Effector memory CD8-positive, alpha-beta T cell (primary cell): Measurements from ENCODE around the gene LDHAL6A.

Experiments used
- ATAC-seq: fragments of 150-1000 bp; cut with Tn5 transposase; replicated peaks from 2 replicates; pipeline ENCODE4 v1.10.0; 2021; ENCODE audit warnings: mild to moderate bottlenecking, moderate library complexity
- DNase-seq, 3 experiments: peaks; one replicate each; pipeline ENCODE4 v3.0.0; 2021
- H3K27ac Mint-ChIP-seq, 2 donors: one replicate each; pipeline ENCODE4 v1.8.0; 2022; ENCODE audit warnings: mild to moderate bottlenecking in 2 of 2, mixed read lengths in 2 of 2, moderate library complexity in 2 of 2
- H3K27me3 Mint-ChIP-seq, 2 donors: one replicate each; pipeline ENCODE4 v1.8.0; 2022; ENCODE audit warnings: mixed read lengths in 2 of 2
- H3K36me3 Mint-ChIP-seq: one replicate; pipeline ENCODE4 v1.8.0; 2022; ENCODE audit warnings: mild to moderate bottlenecking, moderate library complexity, mixed read lengths; ENCODE audit not compliant: insufficient read depth
- H3K4me1 Mint-ChIP-seq, 2 donors: one replicate each; pipeline ENCODE4 v1.8.0; 2022; ENCODE audit warnings: low read depth in 2 of 2, mixed read lengths in 2 of 2
- H3K4me3 Mint-ChIP-seq, 2 donors: one replicate each; pipeline ENCODE4 v1.8.0; 2022; ENCODE audit warnings: mild to moderate bottlenecking in 2 of 2, mixed read lengths in 2 of 2, moderate library complexity in 2 of 2
- H3K9me3 Mint-ChIP-seq, 2 donors: one replicate each; pipeline ENCODE4 v1.8.0; 2022; ENCODE audit warnings: mixed read lengths in 2 of 2

LDHAL6A gene

DNA sequence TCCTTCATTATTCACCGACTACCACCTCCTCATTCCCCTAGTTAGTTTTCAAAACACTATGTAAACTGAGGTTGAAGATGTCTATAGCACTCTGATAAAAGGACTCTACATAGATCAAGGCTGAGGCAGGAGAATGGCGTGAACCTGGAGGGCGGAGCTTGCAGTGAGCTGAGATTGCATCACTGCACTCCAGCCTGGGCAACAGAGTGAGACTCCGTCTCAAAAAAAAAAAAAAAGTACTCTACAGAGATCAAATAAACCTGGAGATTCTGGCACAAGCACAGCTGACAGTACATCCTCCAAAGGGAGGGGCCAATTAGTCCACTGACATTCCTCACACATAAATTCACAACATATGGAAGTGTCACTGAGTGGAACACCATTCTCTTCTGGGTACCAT lies 40.0 kb downstream of the LDHAL6A start:
- Mint-ChIP-seq H3K9me3 (no peaks in the 10 kb centered on the region), H3K4me1 (peaks cover 2 to 15% of the 10 kb centered on the region in 2 donors), H3K27ac (peak overlapping the region; percentile 36 to 75), H3K4me3 (no peak overlapping the region), H3K36me3 (peaks cover 81% of the 10 kb centered on the region), H3K27me3 (no peaks in the 10 kb centered on the region)
- ATAC-seq (no peak), DNase-seq (no peak)

DNA sequence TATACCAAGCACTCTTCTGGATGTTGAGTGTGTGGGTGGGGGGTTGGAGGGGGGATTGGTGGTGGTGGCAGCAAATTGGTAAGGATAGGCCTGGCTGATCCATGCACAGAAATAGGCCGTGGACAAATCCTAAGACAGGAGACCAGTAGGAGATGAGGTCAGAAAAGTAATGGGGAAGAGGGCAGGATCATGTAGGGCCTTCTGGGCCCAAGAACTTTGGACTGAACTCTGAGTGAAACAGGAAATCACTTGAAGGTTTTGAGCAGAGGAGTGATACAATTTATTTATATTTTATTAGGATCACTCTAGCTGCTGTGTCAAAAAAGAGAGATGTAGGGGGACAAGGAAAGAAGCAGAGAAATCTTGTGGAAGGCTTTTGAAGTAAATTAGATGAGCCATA lies 42.4 kb downstream of the LDHAL6A start:
- peak overlapping the region; percentile 4 to 22 for H3K27ac Mint-ChIP-seq
- DNase-seq, result no peak
- H3K27me3 Mint-ChIP-seq, result no peaks in the 10 kb centered on the region

DNA sequence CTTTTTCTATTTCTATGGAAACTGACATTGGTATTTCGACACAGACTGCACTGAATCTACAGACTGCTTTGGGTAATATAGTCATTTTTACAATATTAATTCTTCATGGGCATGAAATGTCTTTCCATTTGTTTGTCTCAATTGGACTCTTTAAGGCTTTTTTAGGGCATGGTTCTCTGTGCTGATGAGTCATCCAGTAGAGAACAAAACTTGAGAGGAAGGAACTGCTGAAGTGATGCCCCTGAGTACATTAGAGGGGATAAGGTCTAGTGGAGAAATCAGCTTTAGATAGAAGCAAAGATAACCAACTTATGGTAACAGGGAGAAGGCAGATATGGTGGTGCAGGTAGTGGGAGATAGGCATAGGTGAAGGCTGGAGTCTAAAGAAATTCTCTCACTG lies 46.0 kb downstream of the LDHAL6A start:
- Mint-ChIP-seq H3K27ac (peak overlapping the region in 1 of 2 donors; percentile 44), H3K4me1 (peaks cover 2 to 6% of the 10 kb centered on the region in 2 donors), H3K9me3 (no peaks in the 10 kb centered on the region), H3K36me3 (peaks cover 84% of the 10 kb centered on the region), H3K27me3 (no peaks in the 10 kb centered on the region), H3K4me3 (no peak overlapping the region)
- ATAC-seq (no peak), DNase-seq (no peak)

More for the DNA sequence above, 42.4 kb downstream of the LDHAL6A start:
- Mint-ChIP-seq H3K4me3 (no peak overlapping the region), H3K9me3 (no peaks in the 10 kb centered on the region), H3K4me1 (peaks cover 2 to 10% of the 10 kb centered on the region in 2 donors), H3K36me3 (peaks cover 81% of the 10 kb centered on the region)
- ATAC-seq, result no peak

DNA sequence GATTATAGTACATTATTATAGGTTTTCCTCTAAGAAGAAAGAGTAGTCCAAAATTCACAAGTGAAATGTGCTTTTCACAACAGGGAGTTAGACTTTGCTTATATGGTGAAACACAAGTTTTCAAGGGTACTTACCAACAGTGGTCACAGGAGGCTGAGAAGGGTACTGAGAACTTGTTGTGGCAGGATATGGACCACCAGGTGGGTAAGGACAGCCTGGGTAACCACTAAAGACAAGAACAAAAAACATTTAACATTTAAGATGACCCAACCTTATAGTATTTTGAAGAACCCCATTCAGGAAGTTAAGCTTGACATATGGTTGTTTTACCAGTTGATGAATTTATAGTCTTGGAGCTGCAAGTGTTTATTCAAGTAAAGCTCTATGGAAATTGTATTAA lies 46.7 kb downstream of the LDHAL6A start:
- DNase-seq (no peak), ATAC-seq (no peak)
- H3K27me3 Mint-ChIP-seq, result no peaks in the 10 kb centered on the region
- peaks cover 86% of the 10 kb centered on the region for H3K36me3 Mint-ChIP-seq
- H3K9me3 Mint-ChIP-seq, result no peaks in the 10 kb centered on the region
- H3K4me3 Mint-ChIP-seq, result no peak overlapping the region
- H3K4me1 Mint-ChIP-seq, result peaks cover 2 to 6% of the 10 kb centered on the region in 2 donors
- H3K27ac Mint-ChIP-seq, result no peak overlapping the region

DNA sequence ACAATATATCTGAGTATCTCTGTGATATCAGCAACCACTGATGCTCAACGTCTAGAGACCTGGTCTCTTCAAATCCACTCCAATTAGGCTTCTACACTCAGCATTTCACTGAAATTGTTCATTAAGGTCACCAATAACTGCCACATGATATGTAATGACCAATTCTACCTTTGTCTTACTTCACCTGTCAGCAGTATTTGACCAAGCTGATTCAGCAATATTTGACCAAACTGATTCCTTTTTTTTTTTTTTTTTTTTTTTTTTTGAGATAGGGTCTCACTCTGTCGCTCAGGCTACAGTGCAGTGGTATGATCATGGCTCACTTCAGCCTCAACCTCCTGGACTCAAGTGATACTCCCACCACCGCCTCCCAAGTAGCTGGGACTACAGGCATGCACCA lies 65.5 kb downstream of the LDHAL6A start:
- Mint-ChIP-seq H3K27ac (peak overlapping the region; percentile 20 to 44), H3K36me3 (peaks cover 35% of the 10 kb centered on the region), H3K4me1 (peaks cover 21 to 51% of the 10 kb centered on the region in 2 donors), H3K9me3 (no peaks in the 10 kb centered on the region), H3K4me3 (no peak overlapping the region), H3K27me3 (no peaks in the 10 kb centered on the region)
- ATAC-seq, result no peak
- DNase-seq, result no peak

DNA sequence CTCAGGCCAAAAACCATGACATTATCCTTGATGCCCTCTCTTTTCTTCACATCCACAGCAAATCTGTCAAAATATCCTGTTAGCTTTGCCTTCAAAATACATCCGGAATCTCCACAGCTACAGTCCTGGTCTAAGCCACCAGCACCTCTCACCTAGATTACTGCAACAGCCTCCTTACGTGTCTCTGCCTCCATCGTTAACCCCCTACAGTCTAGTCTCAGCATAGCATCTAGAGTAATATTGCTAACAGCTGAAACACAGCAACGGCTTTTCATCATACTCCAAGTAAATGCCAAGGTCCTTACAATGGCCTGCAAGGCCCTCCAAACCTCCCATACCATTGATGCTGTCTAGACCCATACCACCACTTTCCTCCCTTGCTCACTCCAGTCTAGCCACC lies 66.7 kb downstream of the LDHAL6A start:
- no peak for ATAC-seq
- Mint-ChIP-seq H3K4me3 (no peak overlapping the region), H3K9me3 (no peaks in the 10 kb centered on the region), H3K27me3 (no peaks in the 10 kb centered on the region), H3K4me1 (peaks cover 25 to 61% of the 10 kb centered on the region in 2 donors), H3K36me3 (peaks cover 47% of the 10 kb centered on the region), H3K27ac (peak overlapping the region; percentile 59 to 64)
- no peak for DNase-seq

DNA sequence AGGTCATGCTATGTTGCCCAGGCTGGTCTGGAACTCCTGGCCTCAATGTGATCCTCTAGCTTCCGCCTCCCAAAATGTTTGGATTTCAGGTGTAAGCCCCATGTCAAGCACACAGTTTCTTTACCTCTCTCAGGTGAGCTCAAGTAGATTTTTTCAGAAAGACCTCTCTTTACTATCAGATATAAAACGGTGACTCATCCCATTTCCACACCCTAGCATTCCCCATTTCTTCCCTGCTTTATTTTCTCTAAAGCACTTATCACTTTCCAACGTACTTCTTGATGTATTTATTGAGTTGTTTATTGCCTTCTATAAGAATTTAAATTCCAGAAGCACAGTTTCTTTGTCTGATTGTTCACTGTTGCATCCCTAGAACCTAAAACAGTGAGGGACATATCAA lies 67.4 kb downstream of the LDHAL6A start:
- Mint-ChIP-seq H3K36me3 (peaks cover 51% of the 10 kb centered on the region), H3K4me1 (peaks cover 29 to 67% of the 10 kb centered on the region in 2 donors), H3K4me3 (no peak overlapping the region), H3K27me3 (no peaks in the 10 kb centered on the region), H3K9me3 (no peaks in the 10 kb centered on the region), H3K27ac (peak overlapping the region; percentile 59 to 64)
- ATAC-seq (no peak), DNase-seq (no peak)

DNA sequence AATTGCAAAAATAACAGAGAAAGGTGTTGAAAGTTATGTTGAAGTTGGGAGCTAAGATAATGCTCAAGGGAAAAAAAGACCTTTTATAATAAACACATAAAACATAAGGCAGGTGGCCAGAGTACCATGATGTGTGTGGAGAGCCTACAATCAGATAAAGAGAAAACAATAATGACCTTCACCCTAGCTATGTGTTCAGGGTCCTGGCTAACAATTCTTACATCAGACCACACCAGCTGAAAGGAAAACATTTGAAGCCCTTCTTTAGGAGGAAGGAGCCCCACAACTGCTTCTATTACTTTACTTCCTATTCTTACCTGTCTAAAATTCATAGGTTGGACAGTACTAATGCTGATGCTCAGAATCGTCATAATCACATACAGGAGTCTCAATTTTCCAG lies 68.6 kb downstream of the LDHAL6A start:
- no peak for DNase-seq
- peaks cover 33 to 60% of the 10 kb centered on the region in 2 donors for H3K4me1 Mint-ChIP-seq

DNA sequence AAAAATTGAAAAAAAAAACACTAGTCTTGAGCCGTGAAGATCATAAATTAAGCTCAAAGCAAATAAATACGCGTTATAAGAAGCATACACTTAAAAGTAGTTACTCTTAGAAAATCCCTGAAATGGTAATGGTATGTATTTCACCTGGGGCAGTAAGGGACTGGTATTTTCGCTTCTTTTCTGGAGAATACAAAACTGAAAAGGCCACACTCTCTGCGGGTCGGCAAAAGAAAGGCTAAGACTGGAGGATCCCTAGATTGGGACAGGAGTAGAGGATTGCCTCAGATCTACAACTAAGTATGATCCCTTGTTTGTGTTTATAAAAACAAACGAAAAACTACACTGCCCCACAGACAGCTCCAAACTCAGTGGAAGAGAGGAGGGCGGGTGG lies 70.5 kb downstream of the LDHAL6A start:
- peak overlapping the region; percentile 100 for H3K27ac Mint-ChIP-seq
- DNase-seq (no peak), ATAC-seq (no peak)
- peaks cover 46% of the 10 kb centered on the region for H3K36me3 Mint-ChIP-seq
- H3K9me3 Mint-ChIP-seq, result no peaks in the 10 kb centered on the region
- H3K4me3 Mint-ChIP-seq, result peak overlapping the region; percentile 93 to 98
- no peaks in the 10 kb centered on the region for H3K27me3 Mint-ChIP-seq
- H3K4me1 Mint-ChIP-seq, result peaks cover 28 to 47% of the 10 kb centered on the region in 2 donors

More for the DNA sequence above, 68.6 kb downstream of the LDHAL6A start:
- Mint-ChIP-seq H3K27ac (peak overlapping the region; percentile 14 to 64), H3K36me3 (peaks cover 52% of the 10 kb centered on the region), H3K4me3 (peak overlapping the region in 1 of 2 donors; percentile 31), H3K9me3 (no peaks in the 10 kb centered on the region), H3K27me3 (no peaks in the 10 kb centered on the region)
- no peak for ATAC-seq

DNA sequence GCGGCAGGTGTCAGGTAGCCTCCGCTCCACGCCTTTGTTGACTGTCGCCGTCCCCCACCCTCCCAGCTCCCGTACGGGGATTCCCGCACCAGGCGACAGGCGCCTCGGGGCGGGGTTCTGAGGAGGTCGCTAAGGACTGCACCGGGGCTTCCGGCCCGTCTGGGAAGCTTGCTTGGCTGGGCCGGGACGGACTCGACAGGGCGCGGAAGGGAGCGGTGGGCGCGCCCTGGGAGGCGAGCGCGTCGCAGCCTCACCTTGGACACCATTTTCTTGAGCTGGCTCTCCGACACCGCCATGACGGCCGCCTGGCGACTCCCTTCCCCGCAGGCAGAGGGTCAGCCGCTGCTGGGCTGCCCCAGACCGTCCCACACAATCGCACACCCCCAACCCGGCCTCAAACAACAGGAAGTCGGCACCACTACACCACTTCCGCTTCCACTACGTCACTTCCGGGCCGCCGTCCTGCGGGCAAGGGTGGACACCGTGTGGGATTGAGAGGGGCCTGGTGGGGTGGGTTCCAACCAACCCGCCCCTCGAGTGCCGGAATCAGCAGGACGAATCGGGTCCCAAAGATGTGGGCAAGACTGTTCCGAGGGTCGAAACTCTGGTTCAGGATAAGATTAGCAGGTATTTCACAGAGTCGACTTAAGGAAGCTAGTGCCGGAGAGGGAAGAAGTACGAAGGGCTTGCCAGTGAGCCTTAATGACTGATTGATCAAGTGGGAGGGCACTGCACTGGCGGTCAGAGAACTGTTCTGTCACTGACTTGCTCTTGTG lies 71.1 kb downstream of the LDHAL6A start, which contains the start of gene TSG101:
TSS of gene TSG101 (minus strand) at position 422 of the 776 bp plus-strand sequence. CDS start at position 296, 126 bp downstream.
- no peaks in the 10 kb centered on the region for H3K9me3 Mint-ChIP-seq
- H3K4me3 Mint-ChIP-seq, result peak within 1 kb of the TSS; percentile 93 to 98
- DNase-seq, result peak; percentile 92 to 93 (median 93)
- no peaks in the 10 kb centered on the region for H3K27me3 Mint-ChIP-seq
- H3K27ac Mint-ChIP-seq, result peak within 1 kb of the TSS; percentile 100
- peaks cover 28 to 47% of the 10 kb centered on the region in 2 donors for H3K4me1 Mint-ChIP-seq
- ATAC-seq, result peak; percentile 82
- H3K36me3 Mint-ChIP-seq, result peaks cover 46% of the 10 kb centered on the region

DNA sequence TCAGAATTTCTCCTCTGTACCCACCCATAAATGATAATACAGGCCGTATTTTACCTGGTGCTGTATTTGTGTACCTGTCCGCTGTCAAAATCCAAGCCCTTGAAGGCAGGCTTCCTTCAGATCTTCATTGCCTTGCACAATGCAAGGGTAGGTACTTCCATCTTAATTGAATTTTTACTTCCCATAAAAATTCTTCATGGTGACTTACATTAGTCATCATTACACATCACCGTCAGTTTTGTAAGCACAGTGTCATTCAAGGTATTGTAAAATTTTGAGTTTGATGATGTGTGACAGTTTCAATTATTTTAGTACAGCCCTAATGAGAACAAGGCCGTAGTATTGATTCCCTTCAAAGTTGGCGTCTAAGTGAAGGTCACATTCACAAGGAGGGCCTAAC lies 71.9 kb downstream of the LDHAL6A start:
- H3K4me1 Mint-ChIP-seq, result peaks cover 21 to 39% of the 10 kb centered on the region in 2 donors
- peaks cover 43% of the 10 kb centered on the region for H3K36me3 Mint-ChIP-seq
- no peaks in the 10 kb centered on the region for H3K27me3 Mint-ChIP-seq
- H3K27ac Mint-ChIP-seq, result peak overlapping the region; percentile 100
- peak overlapping the region; percentile 93 to 98 for H3K4me3 Mint-ChIP-seq
- no peaks in the 10 kb centered on the region for H3K9me3 Mint-ChIP-seq
- ATAC-seq, result no peak
- DNase-seq, result peak in 1 of 3 experiments; percentile 14
